ENCODE results near the gene SYT1.

- TF ChIP-seq REST (IDR thresholded peaks at IDR 0.05; ENCODE audit: insufficient read depth in 1 of 2, low read depth in 2 of 2, low read length in 2 of 2), result no peak
- TF ChIP-seq TAF1 (IDR thresholded peaks at IDR 0.05; ENCODE audit: borderline replicate concordance, insufficient read depth, low read length), result no peak
- no peak for TF ChIP-seq SIN3A (IDR thresholded peaks at IDR 0.05; ENCODE audit: borderline replicate concordance, insufficient read depth, low read length)
- TF ChIP-seq POLR2AphosphoS5 (IDR thresholded peaks at IDR 0.05; ENCODE audit: low read depth, low read length), result no peak
- no peak for TF ChIP-seq FOXP2 (optimal IDR thresholded peaks at IDR 0.05; ENCODE audit: borderline replicate concordance, extremely low read depth, extremely low read length, insufficient read depth)
Measured at GRCh38 chr12:79143803-79144202, 279.2 kb downstream of the SYT1 start.
